Measurements from ENCODE around the gene PTH1R. TPM values are rescaled to one million over a fixed set of nuclear protein-coding genes. Genes with fewer than 3 reads are reported as not detected.

The PTH1R gene
- total RNA-seq, 1 experiment from 2014 or later = 1.0 TPM

- no peak overlapping the region for H3K27ac ChIP-seq (ENCODE audit: insufficient read length, low read depth, low read length)
- no peak overlapping the region for H3K4me3 Mint-ChIP-seq
- H2BK15ac ChIP-seq (ENCODE audit: low read depth, low read length) = no peak overlapping the region
- no peaks in the 10 kb centered on the region for H3K23me2 ChIP-seq (ENCODE audit: insufficient read length, low read depth, low read length, poor library complexity, severe bottlenecking)
- no peak overlapping the region for H2AK5ac ChIP-seq (ENCODE audit: insufficient read length, low read length)
- H2BK5ac ChIP-seq (ENCODE audit: insufficient read length, low read length) = no peak overlapping the region
- no peak overlapping the region for H2BK120ac ChIP-seq (ENCODE audit: low read depth, low read length, poor library complexity, severe bottlenecking)
- no peak overlapping the region for H2AFZ ChIP-seq (ENCODE audit: low read length)
- H4K8ac ChIP-seq (replicated peaks; ENCODE audit: insufficient read length, low read depth, low read length) = no peak overlapping the region
- no CpG with 5 or more reads among the region's 15 CpGs for WGBS (ENCODE audit: extremely low coverage, insufficient read length, low lambda C conversion rate)
- H3K36me3 Mint-ChIP-seq (ENCODE audit: insufficient read depth in 1 of 3, low read depth in 3 of 3) = no peaks in the 10 kb centered on the region
- no peaks in the 10 kb centered on the region for H3K4me1 Mint-ChIP-seq
- H3K14ac ChIP-seq (ENCODE audit: insufficient read depth, low read length) = no peak overlapping the region
- TF ChIP-seq CTCF (conservative IDR thresholded peaks at IDR 0.05) = no peak
- H3K9ac ChIP-seq (ENCODE audit: extremely low read depth, insufficient read length, low read length) = no peak overlapping the region
- H3K18ac ChIP-seq (ENCODE audit: insufficient read length, low read depth, low read length) = no peak overlapping the region
- no peak overlapping the region for H2BK20ac ChIP-seq (ENCODE audit: low read depth, low read length, poor library complexity, severe bottlenecking)
- no peak overlapping the region for H3K4ac ChIP-seq (ENCODE audit: low read depth, low read length)
- H3K27ac Mint-ChIP-seq = peak overlapping the region in 1 of 3 experiments; percentile 65; a peak in 1 of 7 replicates
- no peaks in the 10 kb centered on the region for H3K79me1 ChIP-seq (ENCODE audit: insufficient read depth, low read depth, low read length, poor library complexity, severe bottlenecking)
- H3K27me3 Mint-ChIP-seq (ENCODE audit: low read depth) = peaks cover 1% of the 10 kb centered on the region; the same call in 1 of the 2 replicates
- no peaks in the 10 kb centered on the region for H3K79me2 ChIP-seq (ENCODE audit: insufficient read depth, low read length)
- no peak overlapping the region for H3T11ph ChIP-seq (ENCODE audit: low read length)
- H3K56ac ChIP-seq (ENCODE audit: insufficient read length, low read depth, low read length) = no peak overlapping the region
- H3K9me3 ChIP-seq (ENCODE audit: control insufficient read depth, low read depth, low read length) = no peaks in the 10 kb centered on the region
- no peak overlapping the region for H3K4me2 ChIP-seq (ENCODE audit: insufficient read depth, insufficient read length, low read length)
- no peak overlapping the region for H2BK12ac ChIP-seq (ENCODE audit: insufficient read length, low read depth, low read length)
- H4K5ac ChIP-seq (ENCODE audit: insufficient read length, low read depth, low read length) = no peak overlapping the region
- H3K27me3 ChIP-seq (ENCODE audit: insufficient read depth, low read length) = no peaks in the 10 kb centered on the region; the same call in 1 of the 2 replicates
- H3K4me1 ChIP-seq (ENCODE audit: insufficient read depth, low read length) = no peaks in the 10 kb centered on the region
- no peaks in the 10 kb centered on the region for H4K20me1 ChIP-seq (ENCODE audit: control insufficient read depth, insufficient read depth, insufficient read length)
- no peaks in the 10 kb centered on the region for H3K9me3 Mint-ChIP-seq
- DNase-seq = no peak
- no peak overlapping the region for H4K91ac ChIP-seq (ENCODE audit: insufficient read length, low read depth, low read length)
- no peak overlapping the region for H3K23ac ChIP-seq (ENCODE audit: insufficient read length, low read depth, low read length)
These were observed 24.7 kb downstream of the PTH1R start for GRCh38 chr3:46902188-46902631.

Measured in H9 (cell line).